ENCODE data around the gene PUSL1.

The PUSL1 gene

GRCh38 chr1:1291023-1291528, 17.3 kb upstream of the PUSL1 start:
- DNase-seq (ENCODE audit: insufficient read length) (no peak), FAIRE-seq (no peak)
- TF ChIP-seq TAF1 (IDR thresholded peaks at IDR 0.05; ENCODE audit: borderline replicate concordance, low read depth, low read length) (no peak), POLR2AphosphoS5 (IDR thresholded peaks at IDR 0.05; ENCODE audit: low read depth, low read length) (no peak), POLR2A (IDR thresholded peaks at IDR 0.05; ENCODE audit: low read depth, low read length) (no peak)

- DNase-seq (ENCODE audit: insufficient read length), result peak; percentile 91
- TF ChIP-seq POLR2AphosphoS5 (IDR thresholded peaks at IDR 0.05; ENCODE audit: low read depth, low read length), result no peak
- no peak for TF ChIP-seq TAF1 (IDR thresholded peaks at IDR 0.05; ENCODE audit: borderline replicate concordance, low read depth, low read length)
- TF ChIP-seq POLR2A (IDR thresholded peaks at IDR 0.05; ENCODE audit: low read depth, low read length), result no peak
- FAIRE-seq, result peak; percentile 83
Measured at GRCh38 chr1:1291548-1292441, 16.6 kb upstream of the PUSL1 start.

GRCh38 chr1:1292442-1292779, 16.0 kb upstream of the PUSL1 start:
- DNase-seq (ENCODE audit: insufficient read length) (no peak), FAIRE-seq (no peak)
- TF ChIP-seq TAF1 (IDR thresholded peaks at IDR 0.05; ENCODE audit: borderline replicate concordance, low read depth, low read length) (no peak), POLR2A (IDR thresholded peaks at IDR 0.05; ENCODE audit: low read depth, low read length) (no peak), POLR2AphosphoS5 (IDR thresholded peaks at IDR 0.05; ENCODE audit: low read depth, low read length) (no peak)

- DNase-seq (ENCODE audit: insufficient read length), result no peak
- FAIRE-seq, result no peak
- TF ChIP-seq POLR2A (IDR thresholded peaks at IDR 0.05; ENCODE audit: low read depth, low read length), result no peak
Measured at GRCh38 chr1:1292851-1293250, 15.5 kb upstream of the PUSL1 start.

GRCh38 chr1:1293263-1294249, 14.8 kb upstream of the PUSL1 start:
- FAIRE-seq (no peak), DNase-seq (ENCODE audit: insufficient read length) (no peak)
- TF ChIP-seq POLR2A (IDR thresholded peaks at IDR 0.05; ENCODE audit: low read depth, low read length), result no peak
- no peak for TF ChIP-seq POLR2AphosphoS5 (IDR thresholded peaks at IDR 0.05; ENCODE audit: low read depth, low read length)
- TF ChIP-seq TAF1 (IDR thresholded peaks at IDR 0.05; ENCODE audit: borderline replicate concordance, low read depth, low read length), result no peak

GRCh38 chr1:1294250-1294890, 14.0 kb upstream of the PUSL1 start:
- DNase-seq (ENCODE audit: insufficient read length) (no peak), FAIRE-seq (no peak)
- TF ChIP-seq POLR2AphosphoS5 (IDR thresholded peaks at IDR 0.05; ENCODE audit: low read depth, low read length), result no peak
- TF ChIP-seq POLR2A (IDR thresholded peaks at IDR 0.05; ENCODE audit: low read depth, low read length), result no peak
- TF ChIP-seq TAF1 (IDR thresholded peaks at IDR 0.05; ENCODE audit: borderline replicate concordance, low read depth, low read length), result no peak

GRCh38 chr1:1295154-1295923, 13.1 kb upstream of the PUSL1 start:
- DNase-seq (ENCODE audit: insufficient read length) (no peak), FAIRE-seq (no peak)
- TF ChIP-seq POLR2A (IDR thresholded peaks at IDR 0.05; ENCODE audit: low read depth, low read length) (no peak), POLR2AphosphoS5 (IDR thresholded peaks at IDR 0.05; ENCODE audit: low read depth, low read length) (no peak), TAF1 (IDR thresholded peaks at IDR 0.05; ENCODE audit: borderline replicate concordance, low read depth, low read length) (no peak)

GRCh38 chr1:1296070-1297061, 12.0 kb upstream of the PUSL1 start:
- no peak for FAIRE-seq
- no peak for DNase-seq (ENCODE audit: insufficient read length)
- no peak for TF ChIP-seq POLR2AphosphoS5 (IDR thresholded peaks at IDR 0.05; ENCODE audit: low read depth, low read length)
- TF ChIP-seq POLR2A (IDR thresholded peaks at IDR 0.05; ENCODE audit: low read depth, low read length), result no peak
- TF ChIP-seq TAF1 (IDR thresholded peaks at IDR 0.05; ENCODE audit: borderline replicate concordance, low read depth, low read length), result no peak

- FAIRE-seq (no peak), DNase-seq (ENCODE audit: insufficient read length) (no peak)
- TF ChIP-seq TAF1 (IDR thresholded peaks at IDR 0.05; ENCODE audit: borderline replicate concordance, low read depth, low read length) (no peak), POLR2A (IDR thresholded peaks at IDR 0.05; ENCODE audit: low read depth, low read length) (no peak), POLR2AphosphoS5 (IDR thresholded peaks at IDR 0.05; ENCODE audit: low read depth, low read length) (no peak)
Measured at GRCh38 chr1:1297802-1298424, 10.5 kb upstream of the PUSL1 start.
